ENCODE results near the gene CAPNS1.
A peak's percentile ranks its signal among the peaks of the same experiment; 100 is the strongest.

Gene CAPNS1

DNA sequence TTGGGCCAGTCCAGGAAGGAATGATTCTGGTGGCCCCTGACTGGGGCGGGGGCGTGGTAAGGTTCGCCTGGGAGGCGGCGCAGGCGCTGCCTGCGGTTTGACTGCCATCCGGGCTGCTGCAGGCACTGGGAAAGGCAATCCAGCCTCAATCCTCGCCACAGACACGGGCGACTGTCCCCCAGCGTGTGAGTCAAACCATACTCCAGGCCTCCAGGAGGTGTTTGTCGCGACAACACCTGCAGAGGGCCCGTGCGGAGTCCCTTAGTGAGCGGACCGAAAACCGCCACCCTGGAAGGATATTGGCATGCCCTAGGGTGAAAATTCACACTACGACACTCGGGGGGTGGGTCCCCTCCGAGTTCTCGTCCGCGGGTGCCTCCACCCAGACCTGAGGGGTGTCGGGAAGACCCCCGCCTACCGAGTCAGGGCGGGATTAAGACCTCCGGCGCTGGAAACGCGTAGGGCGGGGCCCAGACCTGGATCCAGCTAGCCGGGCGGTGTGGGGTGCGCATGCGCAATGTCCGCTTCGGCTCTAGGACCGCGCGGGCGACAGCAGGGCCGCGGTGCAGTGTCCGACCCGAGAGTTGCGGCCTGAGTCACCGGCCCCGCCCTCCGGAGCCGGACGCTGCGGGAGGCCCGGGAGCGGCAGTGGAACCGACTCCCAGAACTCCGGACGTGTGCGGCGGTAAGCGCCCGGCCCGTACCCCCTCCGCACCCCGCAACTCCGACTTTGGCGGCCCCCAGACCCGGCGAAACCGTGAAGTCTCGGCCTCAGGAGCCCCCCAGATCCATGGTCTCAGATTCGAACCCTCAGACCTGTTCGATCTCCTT lies at the start of gene CAPNS1:
Gene CAPNS1, plus strand, starts transcription at position 594 of the 831 bp plus-strand sequence. CDS start 946 bp downstream, outside the sequence.
- peak within 1 kb of the TSS; percentile 99 for H3K4me3 ChIP-seq (ENCODE audit: low read length)
- H4K20me1 ChIP-seq (ENCODE audit: insufficient read depth, low read length), result no peaks in the 10 kb centered on the region
- peak; percentile 97 for DNase-seq
- H3K9me3 ChIP-seq (replicated peaks; ENCODE audit: insufficient read depth, low read length), result no peaks in the 10 kb centered on the region
- H3K36me3 ChIP-seq (replicated peaks; ENCODE audit: insufficient read depth, low read length), result peaks cover 11% of the 10 kb centered on the region
- H3K79me2 ChIP-seq (ENCODE audit: low read length), result peaks cover 29% of the 10 kb centered on the region
- H3K9me2 ChIP-seq (replicated peaks; ENCODE audit: insufficient read depth, low read length), result no peaks in the 10 kb centered on the region
- H3K9ac ChIP-seq (ENCODE audit: low read length), result peak within 1 kb of the TSS; percentile 95
- TF ChIP-seq, protein P1, sequence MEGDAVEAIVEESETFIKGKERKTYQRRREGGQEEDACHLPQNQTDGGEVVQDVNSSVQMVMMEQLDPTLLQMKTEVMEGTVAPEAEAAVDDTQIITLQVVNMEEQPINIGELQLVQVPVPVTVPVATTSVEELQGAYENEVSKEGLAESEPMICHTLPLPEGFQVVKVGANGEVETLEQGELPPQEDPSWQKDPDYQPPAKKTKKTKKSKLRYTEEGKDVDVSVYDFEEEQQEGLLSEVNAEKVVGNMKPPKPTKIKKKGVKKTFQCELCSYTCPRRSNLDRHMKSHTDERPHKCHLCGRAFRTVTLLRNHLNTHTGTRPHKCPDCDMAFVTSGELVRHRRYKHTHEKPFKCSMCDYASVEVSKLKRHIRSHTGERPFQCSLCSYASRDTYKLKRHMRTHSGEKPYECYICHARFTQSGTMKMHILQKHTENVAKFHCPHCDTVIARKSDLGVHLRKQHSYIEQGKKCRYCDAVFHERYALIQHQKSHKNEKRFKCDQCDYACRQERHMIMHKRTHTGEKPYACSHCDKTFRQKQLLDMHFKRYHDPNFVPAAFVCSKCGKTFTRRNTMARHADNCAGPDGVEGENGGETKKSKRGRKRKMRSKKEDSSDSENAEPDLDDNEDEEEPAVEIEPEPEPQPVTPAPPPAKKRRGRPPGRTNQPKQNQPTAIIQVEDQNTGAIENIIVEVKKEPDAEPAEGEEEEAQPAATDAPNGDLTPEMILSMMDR (IDR thresholded peaks at IDR 0.05; ENCODE audit: low read length), result peak; percentile 40
- TF ChIP-seq EZH2 (optimal IDR thresholded peaks at IDR 0.05; ENCODE audit: low read depth, low read length) (no peak), EZH2phosphoT487 (IDR thresholded peaks at IDR 0.05; ENCODE audit: low read length) (no peak)
- peak within 1 kb of the TSS; percentile 92 for H3K27ac ChIP-seq (ENCODE audit: low read length)
- peaks cover 35% of the 10 kb centered on the region for H3F3A ChIP-seq (ENCODE audit: insufficient read depth, low read length)
- peak within 1 kb of the TSS; percentile 91 for H3K4me2 ChIP-seq (ENCODE audit: low read depth, low read length)
- no peaks in the 10 kb centered on the region for H3K27me3 ChIP-seq (replicated peaks; ENCODE audit: insufficient read depth, low read length)
- peaks cover 21% of the 10 kb centered on the region for H3K4me1 ChIP-seq (ENCODE audit: low read length)
- H2AFZ ChIP-seq (ENCODE audit: low read length), result peak within 1 kb of the TSS; percentile 98

DNA sequence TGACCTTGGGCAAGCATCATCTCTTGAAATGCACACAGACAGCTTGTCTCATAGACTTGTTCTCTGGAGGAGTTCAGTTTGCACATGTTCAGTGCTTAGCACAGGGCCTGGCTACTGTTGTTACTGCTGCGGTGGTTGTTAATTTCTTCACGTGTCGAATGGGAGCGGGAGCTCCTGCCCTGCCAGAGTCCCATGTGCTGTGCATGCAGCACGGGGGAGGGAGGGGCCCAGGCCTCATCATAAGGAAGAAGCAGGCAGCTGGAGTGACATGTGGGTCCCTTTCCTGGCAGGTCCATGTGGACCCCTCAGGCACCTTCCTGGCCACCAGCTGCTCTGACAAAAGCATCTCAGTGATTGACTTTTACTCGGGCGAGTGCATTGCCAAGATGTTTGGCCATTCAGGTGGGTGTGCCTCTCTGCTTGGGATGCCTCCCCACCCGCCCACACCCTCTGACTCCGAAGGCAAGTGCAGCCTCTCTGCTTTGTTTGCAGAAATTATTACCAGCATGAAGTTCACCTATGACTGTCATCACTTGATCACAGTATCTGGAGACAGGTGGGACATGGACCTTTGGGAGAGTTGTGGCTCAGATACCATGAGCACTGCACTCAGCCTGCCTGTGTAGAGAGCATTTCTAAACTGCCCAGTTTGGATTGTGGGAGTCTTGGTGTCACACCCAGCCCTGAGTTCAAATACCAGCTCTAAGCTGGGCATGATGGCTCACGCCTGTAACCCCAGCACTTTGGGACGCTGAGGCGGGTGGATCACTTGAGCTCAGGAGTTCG lies 48.8 kb upstream of the CAPNS1 start:
- DNase-seq, result no peak
- H3K9me2 ChIP-seq (replicated peaks; ENCODE audit: insufficient read depth, low read length), result no peaks in the 10 kb centered on the region
- H3K9me3 ChIP-seq (replicated peaks; ENCODE audit: insufficient read depth, low read length), result no peaks in the 10 kb centered on the region
- no peaks in the 10 kb centered on the region for H4K20me1 ChIP-seq (ENCODE audit: insufficient read depth, low read length)
- H3K4me2 ChIP-seq (ENCODE audit: low read depth, low read length), result no peak overlapping the region
- H3K27me3 ChIP-seq (replicated peaks; ENCODE audit: insufficient read depth, low read length), result no peaks in the 10 kb centered on the region
- no peak overlapping the region for H3K27ac ChIP-seq (ENCODE audit: low read length)
- no peaks in the 10 kb centered on the region for H3K79me2 ChIP-seq (ENCODE audit: low read length)
- H2AFZ ChIP-seq (ENCODE audit: low read length), result no peak overlapping the region
- no peaks in the 10 kb centered on the region for H3K36me3 ChIP-seq (replicated peaks; ENCODE audit: insufficient read depth, low read length)
- no peak overlapping the region for H3K4me3 ChIP-seq (ENCODE audit: low read length)
- H3K9ac ChIP-seq (ENCODE audit: low read length), result no peak overlapping the region
- H3K4me1 ChIP-seq (ENCODE audit: low read length), result no peaks in the 10 kb centered on the region
- TF ChIP-seq EZH2 (optimal IDR thresholded peaks at IDR 0.05; ENCODE audit: low read depth, low read length), result no peak
- no peak for TF ChIP-seq EZH2phosphoT487 (IDR thresholded peaks at IDR 0.05; ENCODE audit: low read length)
- TF ChIP-seq, protein P1 (IDR thresholded peaks at IDR 0.05; ENCODE audit: low read length), result no peak
- H3F3A ChIP-seq (ENCODE audit: insufficient read depth, low read length), result no peaks in the 10 kb centered on the region

DNA sequence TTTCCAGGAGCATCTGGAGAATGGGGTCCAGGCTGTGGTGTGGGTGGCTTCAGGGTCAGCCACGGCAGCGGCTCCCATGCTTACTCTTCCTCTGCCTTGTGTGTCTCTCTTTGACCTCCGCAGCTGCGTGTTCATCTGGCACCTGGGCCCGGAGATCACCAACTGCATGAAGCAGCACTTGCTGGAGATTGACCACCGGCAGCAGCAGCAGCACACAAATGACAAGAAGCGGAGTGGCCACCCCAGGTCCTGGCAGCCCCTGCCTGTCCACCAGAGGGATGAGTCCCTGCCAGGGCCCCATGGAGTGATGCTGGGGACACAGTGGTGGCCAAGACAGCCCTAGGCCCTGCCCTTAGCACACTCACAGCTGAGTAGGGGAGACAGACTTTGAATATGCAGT lies 47.3 kb upstream of the CAPNS1 start:
- H3K4me1 ChIP-seq (ENCODE audit: low read length), result no peaks in the 10 kb centered on the region
- DNase-seq, result no peak

More for the DNA sequence above, 47.3 kb upstream of the CAPNS1 start:
- Histone ChIP-seq H3K4me3 (ENCODE audit: low read length) (no peak overlapping the region), H3K27me3 (replicated peaks; ENCODE audit: insufficient read depth, low read length) (no peaks in the 10 kb centered on the region), H2AFZ (ENCODE audit: low read length) (no peak overlapping the region), H4K20me1 (ENCODE audit: insufficient read depth, low read length) (no peaks in the 10 kb centered on the region), H3F3A (ENCODE audit: insufficient read depth, low read length) (no peaks in the 10 kb centered on the region), H3K9me2 (replicated peaks; ENCODE audit: insufficient read depth, low read length) (no peaks in the 10 kb centered on the region), H3K9ac (ENCODE audit: low read length) (no peak overlapping the region), H3K4me2 (ENCODE audit: low read depth, low read length) (no peak overlapping the region), H3K27ac (ENCODE audit: low read length) (no peak overlapping the region), H3K36me3 (replicated peaks; ENCODE audit: insufficient read depth, low read length) (no peaks in the 10 kb centered on the region), H3K79me2 (ENCODE audit: low read length) (no peaks in the 10 kb centered on the region), H3K9me3 (replicated peaks; ENCODE audit: insufficient read depth, low read length) (no peaks in the 10 kb centered on the region)
- TF ChIP-seq EZH2phosphoT487 (IDR thresholded peaks at IDR 0.05; ENCODE audit: low read length) (no peak), EZH2 (optimal IDR thresholded peaks at IDR 0.05; ENCODE audit: low read depth, low read length) (no peak)
- TF ChIP-seq, protein P1 (IDR thresholded peaks at IDR 0.05; ENCODE audit: low read length), result no peak
